ENCODE data around the gene CFAP54. TPM values are rescaled to one million over a fixed set of nuclear protein-coding genes. Genes with fewer than 3 reads are reported as not detected.

CFAP54 gene
- polyA plus RNA-seq, 1 of the 3 experiments (the other 2 are of a cell fraction), result 0.87 TPM

GRCh38 chr12:96824838-96825236, 335.5 kb downstream of the CFAP54 start:
- CTCF ChIA-PET, result no interaction called here
- no peaks in the 10 kb centered on the region for H3K36me3 ChIP-seq (replicated peaks in 1 of 2; ENCODE audit: control insufficient read depth in 1 of 2, insufficient read depth in 2 of 2, low read length in 1 of 2)
- H3K27me3 ChIP-seq (ENCODE audit: insufficient read depth), result no peaks in the 10 kb centered on the region
- no peak overlapping the region for H3K27ac ChIP-seq (ENCODE audit: low read depth in 2 of 2, low read length in 1 of 2)
- no peak overlapping the region for H2AFZ ChIP-seq (ENCODE audit: low read depth)
- no peak overlapping the region for H3K9ac ChIP-seq
- DNase-seq, result no peak
- H3K9me2 ChIP-seq, result no peaks in the 10 kb centered on the region
- no peak overlapping the region for H3K4me3 ChIP-seq (ENCODE audit: low read depth in 2 of 2, low read length in 1 of 2)
- H3K9me3 ChIP-seq, result no peaks in the 10 kb centered on the region
- no peaks in the 10 kb centered on the region for H4K20me1 ChIP-seq (ENCODE audit: insufficient read depth)
- H3K4me1 ChIP-seq (ENCODE audit: control insufficient read depth in 1 of 2, insufficient read depth in 2 of 2, low read depth in 1 of 2, low read length in 1 of 2), result no peaks in the 10 kb centered on the region
- H3F3A ChIP-seq (replicated peaks; ENCODE audit: insufficient read depth), result no peaks in the 10 kb centered on the region
- H3K4me2 ChIP-seq, result no peak overlapping the region
- no peaks in the 10 kb centered on the region for H3K79me2 ChIP-seq (ENCODE audit: insufficient read depth)
- POLR2A ChIA-PET, result no interaction called here
- TF ChIP-seq RFX5 (IDR thresholded peaks at IDR 0.05; ENCODE audit: low read length), result no peak
- TF ChIP-seq, protein P1, sequence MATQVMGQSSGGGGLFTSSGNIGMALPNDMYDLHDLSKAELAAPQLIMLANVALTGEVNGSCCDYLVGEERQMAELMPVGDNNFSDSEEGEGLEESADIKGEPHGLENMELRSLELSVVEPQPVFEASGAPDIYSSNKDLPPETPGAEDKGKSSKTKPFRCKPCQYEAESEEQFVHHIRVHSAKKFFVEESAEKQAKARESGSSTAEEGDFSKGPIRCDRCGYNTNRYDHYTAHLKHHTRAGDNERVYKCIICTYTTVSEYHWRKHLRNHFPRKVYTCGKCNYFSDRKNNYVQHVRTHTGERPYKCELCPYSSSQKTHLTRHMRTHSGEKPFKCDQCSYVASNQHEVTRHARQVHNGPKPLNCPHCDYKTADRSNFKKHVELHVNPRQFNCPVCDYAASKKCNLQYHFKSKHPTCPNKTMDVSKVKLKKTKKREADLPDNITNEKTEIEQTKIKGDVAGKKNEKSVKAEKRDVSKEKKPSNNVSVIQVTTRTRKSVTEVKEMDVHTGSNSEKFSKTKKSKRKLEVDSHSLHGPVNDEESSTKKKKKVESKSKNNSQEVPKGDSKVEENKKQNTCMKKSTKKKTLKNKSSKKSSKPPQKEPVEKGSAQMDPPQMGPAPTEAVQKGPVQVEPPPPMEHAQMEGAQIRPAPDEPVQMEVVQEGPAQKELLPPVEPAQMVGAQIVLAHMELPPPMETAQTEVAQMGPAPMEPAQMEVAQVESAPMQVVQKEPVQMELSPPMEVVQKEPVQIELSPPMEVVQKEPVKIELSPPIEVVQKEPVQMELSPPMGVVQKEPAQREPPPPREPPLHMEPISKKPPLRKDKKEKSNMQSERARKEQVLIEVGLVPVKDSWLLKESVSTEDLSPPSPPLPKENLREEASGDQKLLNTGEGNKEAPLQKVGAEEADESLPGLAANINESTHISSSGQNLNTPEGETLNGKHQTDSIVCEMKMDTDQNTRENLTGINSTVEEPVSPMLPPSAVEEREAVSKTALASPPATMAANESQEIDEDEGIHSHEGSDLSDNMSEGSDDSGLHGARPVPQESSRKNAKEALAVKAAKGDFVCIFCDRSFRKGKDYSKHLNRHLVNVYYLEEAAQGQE (IDR thresholded peaks at IDR 0.05; ENCODE audit: low read depth, low read length), result no peak
- TF ChIP-seq IRF3 (IDR thresholded peaks at IDR 0.05; ENCODE audit: low read depth, low read length), result no peak
- no peak for TF ChIP-seq GABPA (IDR thresholded peaks at IDR 0.05; ENCODE audit: low read depth)
- TF ChIP-seq POLR2AphosphoS5 (IDR thresholded peaks at IDR 0.05; ENCODE audit: low read depth, low read length), result no peak
- no peak for TF ChIP-seq JUND (IDR thresholded peaks at IDR 0.05)
- no peak for TF ChIP-seq MXI1 (IDR thresholded peaks at IDR 0.05; ENCODE audit: low read depth, low read length)
- no peak for TF ChIP-seq YY1 (IDR thresholded peaks at IDR 0.05; ENCODE audit: low read depth)
- no peak for TF ChIP-seq GATA2 (CRISPR knock-in tag; IDR thresholded peaks at IDR 0.05)
- TF ChIP-seq NRF1 (IDR thresholded peaks at IDR 0.05; ENCODE audit: low read depth, low read length), result no peak
- no peak for TF ChIP-seq RCOR1 (IDR thresholded peaks at IDR 0.05; ENCODE audit: low read length)
- no peak for TF ChIP-seq FOXM1 (IDR thresholded peaks at IDR 0.05; ENCODE audit: low read depth)
- no peak for TF ChIP-seq USF2 (IDR thresholded peaks at IDR 0.05; ENCODE audit: borderline replicate concordance, low read depth, low read length)
- TF ChIP-seq TAF1 (IDR thresholded peaks at IDR 0.05; ENCODE audit: borderline replicate concordance, low read depth, low read length), result no peak
- WGBS (ENCODE audit: low lambda C conversion rate), result 89% methylated on average over 2 of the region's 2 CpGs
